Ovary (tissue), 3 donors: ENCODE measurements around the gene KLHL25.

Source experiments
- CTCF ChIP-seq, 3 donors: fragments of 450-650 bp in 2 of 3; fragments of 200-600 bp in 1 of 3; IDR thresholded peaks; one replicate each; pipeline versions ENCODE4 v1.5.1 to v1.8.0; 2016 to 2022; ENCODE audit warnings: antibody characterized with exemption in 3 of 3, mild to moderate bottlenecking in 1 of 3
- POLR2A ChIP-seq: fragments of 450-650 bp; IDR thresholded peaks from one replicate; pipeline ENCODE4 v1.6.1; 2017; ENCODE audit warnings: antibody characterized with exemption, mild to moderate bottlenecking, moderate library complexity
- donor health status: DM: no; HTN: no; CAD: no.

- TF ChIP-seq POLR2A (no peak), CTCF (IDR thresholded peaks at IDR 0.05) (no peak)
These were observed 33.4 kb upstream of the KLHL25 start for GRCh38 chr15:85828126-85828525.
